K562 (cell line): ENCODE data around the gene PLAC8.

Experiments used
- CTCF ChIP-seq, 3 experiments: IDR thresholded peaks in 2 of 3; conservative IDR thresholded peaks in 1 of 3; 2 replicates each; pipeline ENCODE4 v1.5.1; 2011 to 2012; ENCODE audit warnings: low read length in 3 of 3, mild to moderate bottlenecking in 3 of 3, control low read depth in 2 of 3, improper control_type of control experiment in 1 of 3, inconsistent platforms in 1 of 3, low read depth in 1 of 3, mixed read lengths in 1 of 3, moderate library complexity in 1 of 3; ENCODE audit not compliant: insufficient read depth in 2 of 3
- FOXA3 ChIP-seq, 2 experiments: fragments of 450-650 bp in 1 of 2; sonication (generic) in 1 of 2; formaldehyde crosslinking; IDR thresholded peaks in 1 of 2; conservative IDR thresholded peaks in 1 of 2; 2 replicates each; pipeline versions ENCODE4 v1.4.0 to v1.8.0; 2020 to 2022; ENCODE audit warnings: mild to moderate bottlenecking in 2 of 2, missing genetic modification reagents in 1 of 2
- POLR2A ChIP-seq: fragments of 450-650 bp; conservative IDR thresholded peaks from 2 replicates; pipeline ENCODE4 v1.6.1; 2016
- POLR2AphosphoS5 ChIP-seq: IDR thresholded peaks from 2 replicates; pipeline ENCODE4 v1.6.1; 2011; ENCODE audit warnings: mild to moderate bottlenecking, low read depth, low read length, moderate library complexity; ENCODE audit not compliant: control insufficient read depth, insufficient read depth
- RBM39 ChIP-seq: fragments of 200-400 bp; formaldehyde crosslinking; optimal IDR thresholded peaks from 2 replicates; pipeline ENCODE3; 2018; ENCODE audit warnings: low read depth, low read length
- SMARCE1 ChIP-seq: fragments of 450-650 bp; IDR thresholded peaks from 2 replicates; pipeline ENCODE4 v1.7.1; 2016; ENCODE audit warnings: mild to moderate bottlenecking
- ZBTB8A ChIP-seq: fragments of 450-650 bp; IDR thresholded peaks from 2 replicates; pipeline ENCODE4 v1.6.1; 2018; ENCODE audit warnings: mild to moderate bottlenecking, moderate library complexity; ENCODE audit not compliant: partially characterized antibody
- ZNF318 ChIP-seq, 2 experiments: fragments of 450-650 bp; IDR thresholded peaks; 2 replicates each; pipeline ENCODE4 v1.6.1; 2016; ENCODE audit warnings: mild to moderate bottlenecking in 2 of 2, borderline replicate concordance in 1 of 2, low read depth in 1 of 2, moderate library complexity in 1 of 2
- TF ChIP-seq, protein P1 (sequence below): fragments of 250-450 bp; sonication (Bioruptor Pico); IDR thresholded peaks from 2 replicates; pipeline ENCODE4 v1.4.0; 2020; ENCODE audit warnings: mild to moderate bottlenecking

- no peak for TF ChIP-seq POLR2A
- no peak for TF ChIP-seq SMARCE1
- TF ChIP-seq CTCF (IDR thresholded peaks at IDR 0.05 in 2 of 3, conservative IDR thresholded peaks at IDR 0.05 in 1 of 3; ENCODE audit: insufficient read depth in 2 of 3, low read depth in 1 of 3, low read length in 3 of 3) = no peak
- TF ChIP-seq, protein P1, sequence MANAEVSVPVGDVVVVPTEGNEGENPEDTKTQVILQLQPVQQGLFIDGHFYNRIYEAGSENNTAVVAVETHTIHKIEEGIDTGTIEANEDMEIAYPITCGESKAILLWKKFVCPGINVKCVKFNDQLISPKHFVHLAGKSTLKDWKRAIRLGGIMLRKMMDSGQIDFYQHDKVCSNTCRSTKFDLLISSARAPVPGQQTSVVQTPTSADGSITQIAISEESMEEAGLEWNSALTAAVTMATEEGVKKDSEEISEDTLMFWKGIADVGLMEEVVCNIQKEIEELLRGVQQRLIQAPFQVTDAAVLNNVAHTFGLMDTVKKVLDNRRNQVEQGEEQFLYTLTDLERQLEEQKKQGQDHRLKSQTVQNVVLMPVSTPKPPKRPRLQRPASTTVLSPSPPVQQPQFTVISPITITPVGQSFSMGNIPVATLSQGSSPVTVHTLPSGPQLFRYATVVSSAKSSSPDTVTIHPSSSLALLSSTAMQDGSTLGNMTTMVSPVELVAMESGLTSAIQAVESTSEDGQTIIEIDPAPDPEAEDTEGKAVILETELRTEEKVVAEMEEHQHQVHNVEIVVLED (CRISPR knock-in tag) = no peak
- TF ChIP-seq FOXA3 (CRISPR knock-in tag; conservative IDR thresholded peaks at IDR 0.05 in 1 of 2, IDR thresholded peaks at IDR 0.05 in 1 of 2) = no peak
- no peak for TF ChIP-seq ZNF318 (IDR thresholded peaks at IDR 0.05; ENCODE audit: borderline replicate concordance in 1 of 2, low read depth in 1 of 2)
- TF ChIP-seq RBM39 = no peak
- no peak for TF ChIP-seq ZBTB8A
- TF ChIP-seq POLR2AphosphoS5 = no peak
Observed at GRCh38 chr4:83128240-83128929, 13.9 kb upstream of the PLAC8 start.
